GM21825 (cell line): ENCODE data around the gene B4GALT3.

Experiments
- ATAC-seq: cut with Tn5 transposase; IDR thresholded peaks from one replicate; pipeline ENCODE4 v1.9.1; 2021; ENCODE audit warnings: mild to moderate bottlenecking, moderate library complexity; ENCODE audit not compliant: unreplicated experiment

Gene B4GALT3

DNA sequence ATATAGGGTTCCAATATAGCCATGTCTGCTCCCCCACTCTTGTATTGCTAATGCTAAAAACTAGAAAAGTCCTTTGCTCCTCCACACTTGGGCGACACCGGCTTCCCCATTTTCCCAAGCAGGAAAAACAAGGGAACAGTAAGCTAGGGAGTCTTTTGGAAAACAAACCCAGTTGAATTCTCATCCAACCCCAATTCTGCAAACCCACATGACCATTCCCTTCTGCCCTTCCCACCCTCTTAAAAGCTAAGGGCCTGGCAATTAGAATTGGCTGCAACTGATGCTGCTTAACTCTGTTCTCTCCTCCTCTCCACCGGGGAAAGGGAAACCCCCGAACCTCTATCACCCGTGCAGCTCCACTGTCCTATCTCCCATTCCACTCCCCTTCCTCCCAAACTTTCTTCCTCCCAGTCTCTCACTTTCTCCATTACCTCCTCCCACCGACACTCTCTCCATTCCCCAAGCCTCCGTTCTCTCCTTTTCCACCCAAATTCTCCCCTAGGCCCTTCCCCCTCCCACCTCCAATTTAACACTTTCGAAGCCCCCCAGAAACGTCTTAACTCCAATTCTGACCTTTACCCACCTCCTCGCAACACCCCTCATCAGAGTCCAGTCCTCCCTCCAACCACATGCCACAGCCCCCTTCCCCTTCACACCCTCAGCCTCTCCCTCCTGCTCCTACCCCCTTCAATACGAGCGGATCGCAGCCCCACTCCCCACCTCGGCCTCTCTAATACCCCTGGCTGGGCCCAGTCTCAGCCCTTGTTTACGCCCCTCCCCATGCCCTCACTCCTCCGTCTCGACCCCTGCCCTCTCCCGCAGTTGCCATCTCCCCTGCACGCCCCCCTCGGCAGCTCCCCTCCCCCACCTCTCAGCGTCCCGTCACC, 45.5 kb downstream of the B4GALT3 start:
- ATAC-seq: no peak

DNA sequence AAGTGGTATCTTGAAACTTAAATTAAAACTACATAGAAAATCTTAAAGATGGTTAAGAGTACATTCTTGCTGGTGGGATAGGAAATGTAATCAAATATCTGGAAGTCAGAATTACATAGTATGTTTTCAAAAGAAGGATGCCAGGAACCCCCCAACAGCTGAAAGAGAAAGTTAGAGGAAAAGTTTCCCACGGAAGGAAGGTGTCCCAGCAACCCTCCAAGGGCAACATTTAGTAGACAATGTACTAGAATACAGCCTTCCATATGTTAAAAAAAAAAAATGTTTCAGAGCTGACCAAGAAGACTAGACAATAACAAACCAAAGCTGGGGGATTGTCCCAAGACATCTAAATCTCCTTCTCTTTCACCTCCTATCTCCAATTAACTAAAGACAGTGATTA, 47.0 kb downstream of the B4GALT3 start:
- no peak for ATAC-seq

GRCh38 chr1:161128591-161129420, 48.5 kb downstream of the B4GALT3 start:
- ATAC-seq: no peak

DNA sequence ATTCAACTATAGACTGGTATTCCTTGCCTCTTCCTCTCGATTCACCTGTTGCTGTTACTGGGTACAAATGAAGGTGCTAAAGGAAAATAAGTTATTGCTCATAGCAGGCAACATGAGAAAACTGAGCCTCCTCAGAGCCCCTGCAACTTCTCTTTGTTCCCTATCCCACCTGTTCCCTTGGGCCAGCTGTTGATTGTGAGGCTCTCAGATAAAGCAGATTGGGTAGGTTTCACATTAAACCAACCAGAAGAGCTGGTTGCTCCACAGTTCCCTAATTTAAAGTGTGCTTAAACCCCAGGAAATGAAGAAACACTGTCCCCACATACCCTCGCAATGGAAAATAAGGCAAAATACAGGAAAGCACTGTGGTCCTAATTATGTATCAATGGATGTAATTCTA, 49.7 kb downstream of the B4GALT3 start:
- ATAC-seq: no peak

- no peak for ATAC-seq
Observed at GRCh38 chr1:161122967-161123366, 54.3 kb downstream of the B4GALT3 start.

GRCh38 chr1:161121834-161122233, 55.5 kb downstream of the B4GALT3 start:
- no peak for ATAC-seq
